Heart left ventricle (tissue), 16 donors: ENCODE measurements around the gene IFRD2. TPM values are rescaled to one million over a fixed set of nuclear protein-coding genes. Genes with fewer than 3 reads are reported as not detected.

Experiments
- ATAC-seq, 4 donors: fragments of 200-7000 bp; cut with Tn5 transposase; one replicate each; pipeline ENCODE4 v1.9.1; 2020 to 2022; ENCODE audit warnings: moderate library complexity in 4 of 4, mild to moderate bottlenecking in 3 of 4, moderate number of reproducible peaks in 1 of 4
- DNase-seq, 5 donors: peaks; one replicate each; pipeline ENCODE4 v3.0.0-alpha.2; 2020
- H3K27ac ChIP-seq, 12 donors: fragments of 200-600 bp; sonication (generic) in 4 of 12; one replicate each; pipeline versions ENCODE4 v1.5.0 to v1.8.0; 2016 to 2022; ENCODE audit warnings: mild to moderate bottlenecking in 2 of 12
- H3K27me3 ChIP-seq, 9 donors: fragments of 200-600 bp; sonication (generic) in 2 of 9; one replicate each; pipeline versions ENCODE4 v1.5.1 to v1.8.0; 2016 to 2022; ENCODE audit warnings: mild to moderate bottlenecking in 3 of 9
- H3K36me3 ChIP-seq, 9 donors: fragments of 200-600 bp; sonication (generic) in 2 of 9; one replicate each; pipeline versions ENCODE4 v1.5.0 to v1.8.0; 2018 to 2022; ENCODE audit warnings: mild to moderate bottlenecking in 2 of 9
- H3K4me1 ChIP-seq, 12 donors: fragments of 200-600 bp; sonication (generic) in 4 of 12; one replicate each; pipeline versions ENCODE4 v1.5.0 to v1.8.0; 2016 to 2022; ENCODE audit warnings: mild to moderate bottlenecking in 3 of 12
- H3K4me3 ChIP-seq, 12 donors: fragments of 200-600 bp; sonication (generic) in 4 of 12; one replicate each; pipeline versions ENCODE4 v1.5.0 to v1.8.0; 2017 to 2022; ENCODE audit warnings: mild to moderate bottlenecking in 9 of 12, moderate library complexity in 4 of 12
- H3K9me3 ChIP-seq, 12 donors: fragments of 200-600 bp; sonication (generic) in 4 of 12; one replicate each; pipeline versions ENCODE4 v1.5.0 to v1.8.0; 2016 to 2022; ENCODE audit warnings: mild to moderate bottlenecking in 1 of 12
- CTCF ChIP-seq, 12 donors: fragments of 200-600 bp; sonication (generic) in 4 of 12; IDR thresholded peaks; one replicate each; pipeline versions ENCODE4 v1.5.0 to v1.8.0; 2018 to 2022; ENCODE audit warnings: antibody characterized with exemption in 12 of 12, mild to moderate bottlenecking in 5 of 12
- POLR2A ChIP-seq, 2 donors: fragments of 450-650 bp; IDR thresholded peaks; one replicate each; pipeline ENCODE4 v1.6.1; 2017; ENCODE audit warnings: antibody characterized with exemption in 2 of 2, mild to moderate bottlenecking in 2 of 2, moderate library complexity in 2 of 2
- WGBS, 4 donors: extraction: QIAGEN DNeasy Blood & Tissue Kit in 2 of 4; methylation state at CpG; one replicate each; pipeline versions ENCODE4 v1.1.5 to v1.1.7; 2013 to 2018; 5-methylcytosine and 5-hydroxymethylcytosine counted together
- intact Hi-C, 10 donors: fragments of 100-400 bp; cut with DNase I; formaldehyde crosslinking; loops; one replicate each; pipeline versions ENCODE4 v1.11.1 to v1.14.2; 2022
- polyA plus RNA-seq, 2 donors: library from polyadenylated mRNA; stranded (reverse); fragments of 200-250 nt; gene quantifications; one replicate each; pipeline ENCODE4 v1.2.3, GENCODE V29; 2013
- total RNA-seq, 9 donors: library from RNA; depleted of rRNA in 2 of 9; stranded (reverse); fragments of >200 nt in 2 of 9; fragmentation: NEBNext Ultra II Directional in 3 of 9; extraction: Animal tissue kit (Norgen Biotek cat#: 25700) in 3 of 9; gene quantifications; one replicate each; pipeline versions ENCODE4 v1.1.0 to v1.2.4, GENCODE V29; 2016 to 2023
- donor health status: ischemic (EF 13 %, LVEDD 7.1; RV severe dilation, severe dysfunction).
- donor health status: healthy with polysubstance abuse.
- donor health status: DM: no; HTN: yes; CAD: no.
- donor health status: DM: no; HTN: no; CAD: no.
- donor health status: ischemic (EF 25% LVEDD 6.9; RV normal size, moderate dysfunction).
- donor health status: ischemic (EF 25% LVEDD 5.7; RV mildly dilated, moderate dysfunction).
- donor health status: healthy.
- donor health status: DM: yes; HTN: yes; CAD: no.
- donor health status: ischemic (EF 35%, LVEDD 5.7; RV mildly dilated, moderate dysfunction).
- donor health status: nonischemic (EF 11% LVEDD 7.7; RV severe dilation, severe dysfunction).
- donor health status: DM: yes; HTN: yes; CAD: no.
- donor health status: PGD.
- donor health status: ischemic (EF 29% LVEDD 5.4; RV normal size, mild dysfunction).
- donor health status: nonischemic (EF 23%, LVEDD 6.1; RV moderate dilation, normal function).

The IFRD2 gene
- total and polyA plus RNA-seq, 11 donors, result 47.5 to 106 (median 64.5) TPM

- Histone ChIP-seq H3K36me3 (peaks cover 0 to 35% (median 29%) of the 10 kb centered on the region in 9 donors), H3K9me3 (no peaks in the 10 kb centered on the region), H3K27ac (peak overlapping the region in 11 of 12 donors; percentile 9 to 99 (median 98)), H3K4me1 (peaks cover 5 to 61% (median 42%) of the 10 kb centered on the region in 12 donors), H3K27me3 (no peaks in the 10 kb centered on the region), H3K4me3 (no peak overlapping the region)
- intact Hi-C loops, result loop anchor here in 5 of 10 donors (2.0 to 10.0 kb wide), 5 partner anchors 33 to 99 kb away; partner anchors contain the start of genes LSMEM2 (in 2 of the 5) and IFRD2 (in 1 of the 5)
- DNase-seq (peak in 3 of 5 donors; percentile 10 to 25 (median 23)), ATAC-seq (no peak)
- TF ChIP-seq POLR2A (IDR thresholded peaks at IDR 0.05) (no peak), CTCF (IDR thresholded peaks at IDR 0.05) (no peak)
- 82 to 90% (median 86%) methylated on average over 11 of the region's 11 CpGs for WGBS, 4 donors
Measured at GRCh38 chr3:50325497-50326181, 33.4 kb upstream of the IFRD2 start.

DNA sequence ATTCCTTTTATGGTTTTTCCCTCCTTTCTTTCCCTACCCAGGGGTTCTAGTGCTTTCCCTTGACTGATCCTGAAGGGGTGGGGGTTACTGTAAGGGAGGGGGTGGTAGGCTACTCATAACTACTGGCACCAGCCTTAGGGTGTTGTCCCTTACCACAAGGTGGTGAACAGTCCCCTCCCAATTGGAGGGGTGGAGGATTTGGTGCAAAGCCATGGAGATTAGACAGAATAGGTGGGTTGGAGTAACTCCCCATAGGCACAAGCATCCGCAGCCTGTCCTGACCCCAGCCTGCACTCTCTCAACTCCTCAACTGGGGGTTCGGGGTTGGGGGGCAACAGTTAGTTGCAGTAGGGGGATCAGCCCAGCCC lies 32.9 kb upstream of the IFRD2 start:
- no peak overlapping the region for H3K4me3 ChIP-seq
- no peak for TF ChIP-seq CTCF (IDR thresholded peaks at IDR 0.05)
- TF ChIP-seq POLR2A (IDR thresholded peaks at IDR 0.05), result no peak
- ATAC-seq (no peak), DNase-seq (peak in 1 of 5 donors; percentile 10)
- H3K4me1 ChIP-seq, result peaks cover 5 to 66% (median 47%) of the 10 kb centered on the region in 12 donors
- WGBS, 4 donors, result 63 to 91% (median 88%) methylated on average over 1 to 2 of the region's 2 CpGs
- H3K27me3 ChIP-seq, result no peaks in the 10 kb centered on the region
- intact Hi-C loops, result loop anchor here in 5 of 10 donors (2.0 to 10.0 kb wide), 5 partner anchors 33 to 98 kb away; partner anchors contain the start of genes LSMEM2 (in 2 of the 5) and IFRD2 (in 1 of the 5)
- H3K36me3 ChIP-seq, result peaks cover 0 to 30% (median 24%) of the 10 kb centered on the region in 9 donors
- H3K27ac ChIP-seq, result peak overlapping the region; percentile 9 to 99 (median 98)
- H3K9me3 ChIP-seq, result no peaks in the 10 kb centered on the region

GRCh38 chr3:50324351-50325112 lies 32.3 kb upstream of the IFRD2 start:
- WGBS, 4 donors, result 8 to 47% (median 32%) methylated on average over 3 to 4 of the region's 4 CpGs

More at GRCh38 chr3:50324351-50325112, 32.3 kb upstream of the IFRD2 start:
- no peaks in the 10 kb centered on the region for H3K9me3 ChIP-seq
- ATAC-seq (peak; percentile 4 to 20 (median 8)), DNase-seq (peak; percentile 70 to 87 (median 80))
- H3K27ac ChIP-seq, result peak overlapping the region; percentile 93 to 99 (median 98)
- intact Hi-C loops, result loop anchor here in 9 of 10 donors (1.0 to 10.0 kb wide), 9 partner anchors 32 to 132 kb away; partner anchors contain the start of genes GNAI2 (in 3 of the 9), LSMEM2 (in 2 of the 9), GNAT1 (in 1 of the 9) and IFRD2 (in 1 of the 9)
- H3K4me3 ChIP-seq, result peak overlapping the region in 4 of 12 donors; percentile 4 to 10 (median 6)
- peaks cover 5 to 72% (median 52%) of the 10 kb centered on the region in 12 donors for H3K4me1 ChIP-seq
- TF ChIP-seq CTCF (IDR thresholded peaks at IDR 0.05) (peak; percentile 76 to 92 (median 86)), POLR2A (IDR thresholded peaks at IDR 0.05) (no peak)
- H3K27me3 ChIP-seq, result no peaks in the 10 kb centered on the region
- peaks cover 0 to 30% (median 23%) of the 10 kb centered on the region in 9 donors for H3K36me3 ChIP-seq
